DMS53 treated with DMSO at 0.1 percent for 48 hours (cell line): ENCODE data around the gene RIOK3.
"Not testable (repeated sequence)": the region's sequence is repeated elsewhere in the genome, so short reads cannot be mapped to it uniquely, and the experiment has no call there.

Experiments
- DNase-seq: peaks from one replicate; lab custom pipeline; 2025; ENCODE audit not compliant: unreplicated experiment; lab: John Stamatoyannopoulos, UW

The RIOK3 gene, protein sequence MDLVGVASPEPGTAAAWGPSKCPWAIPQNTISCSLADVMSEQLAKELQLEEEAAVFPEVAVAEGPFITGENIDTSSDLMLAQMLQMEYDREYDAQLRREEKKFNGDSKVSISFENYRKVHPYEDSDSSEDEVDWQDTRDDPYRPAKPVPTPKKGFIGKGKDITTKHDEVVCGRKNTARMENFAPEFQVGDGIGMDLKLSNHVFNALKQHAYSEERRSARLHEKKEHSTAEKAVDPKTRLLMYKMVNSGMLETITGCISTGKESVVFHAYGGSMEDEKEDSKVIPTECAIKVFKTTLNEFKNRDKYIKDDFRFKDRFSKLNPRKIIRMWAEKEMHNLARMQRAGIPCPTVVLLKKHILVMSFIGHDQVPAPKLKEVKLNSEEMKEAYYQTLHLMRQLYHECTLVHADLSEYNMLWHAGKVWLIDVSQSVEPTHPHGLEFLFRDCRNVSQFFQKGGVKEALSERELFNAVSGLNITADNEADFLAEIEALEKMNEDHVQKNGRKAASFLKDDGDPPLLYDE

DNA sequence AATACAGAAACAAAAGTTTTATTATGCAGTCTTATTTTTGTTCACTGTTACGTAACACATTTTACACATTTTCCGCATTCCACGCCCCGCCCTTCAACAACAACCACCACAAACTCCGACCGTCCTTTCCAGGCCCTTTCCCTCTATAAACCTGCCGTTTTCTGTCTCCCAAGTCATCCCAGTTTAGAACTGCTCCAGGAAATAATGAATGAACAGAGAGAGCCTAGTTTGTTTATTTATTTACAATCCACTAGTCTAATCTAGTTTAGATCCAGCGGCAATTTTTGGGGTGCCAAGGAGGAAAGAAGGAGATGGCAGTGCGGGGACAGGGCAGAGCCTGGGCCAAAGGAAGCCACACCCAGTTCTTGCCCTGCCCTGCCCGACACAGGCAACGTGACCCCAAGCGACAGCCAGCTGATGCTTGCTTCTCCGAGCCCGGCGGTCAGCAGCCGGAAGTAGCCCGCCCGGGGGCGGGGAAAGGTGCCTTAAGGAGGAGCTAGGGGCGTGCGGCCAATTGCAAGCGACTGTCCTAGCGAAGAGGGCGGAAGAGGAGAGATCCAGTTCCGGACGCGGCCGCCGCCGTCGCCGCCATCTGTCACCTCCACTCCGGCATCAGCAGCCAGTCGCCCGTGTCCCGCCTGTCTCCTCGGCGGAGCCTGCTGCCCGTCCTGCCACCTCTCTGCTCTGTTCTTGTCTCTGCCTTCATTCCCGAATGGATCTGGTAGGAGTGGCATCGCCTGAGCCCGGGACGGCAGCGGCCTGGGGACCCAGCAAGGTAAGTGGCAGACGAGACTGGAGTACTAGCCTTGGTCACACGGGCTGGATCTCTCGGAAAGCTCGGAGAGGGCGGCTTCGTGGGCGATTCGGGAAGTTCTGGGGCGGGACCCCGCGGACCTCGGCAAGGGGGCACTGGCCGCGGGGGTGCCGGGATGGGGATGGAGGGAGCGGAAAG lies at the start of gene RIOK3:
Gene RIOK3 (plus strand): TSS at position 560 of the 952 bp plus-strand sequence. CDS start 153 bp downstream, at position 713.
- DNase-seq: peak; percentile 84

DNA sequence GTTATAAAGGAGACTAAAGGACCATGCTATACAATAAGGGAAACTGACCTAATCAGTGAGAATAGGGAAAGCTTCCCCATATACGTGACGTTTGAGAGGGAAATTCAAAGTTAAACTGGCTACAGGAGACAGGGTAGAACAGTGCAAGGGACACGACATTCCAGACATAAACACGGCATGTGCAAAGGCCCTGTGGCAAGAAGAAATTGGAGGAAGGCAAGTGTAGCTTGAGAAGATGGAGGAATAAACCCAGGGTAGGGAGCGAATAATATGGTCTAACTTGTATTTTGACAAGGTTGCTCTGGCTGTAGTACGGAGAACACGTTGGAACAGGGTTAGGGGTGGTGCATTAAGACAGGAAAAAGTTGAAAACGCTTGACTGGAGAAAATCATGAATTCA lies 49.8 kb upstream of the RIOK3 start:
- DNase-seq: no peak

DNA sequence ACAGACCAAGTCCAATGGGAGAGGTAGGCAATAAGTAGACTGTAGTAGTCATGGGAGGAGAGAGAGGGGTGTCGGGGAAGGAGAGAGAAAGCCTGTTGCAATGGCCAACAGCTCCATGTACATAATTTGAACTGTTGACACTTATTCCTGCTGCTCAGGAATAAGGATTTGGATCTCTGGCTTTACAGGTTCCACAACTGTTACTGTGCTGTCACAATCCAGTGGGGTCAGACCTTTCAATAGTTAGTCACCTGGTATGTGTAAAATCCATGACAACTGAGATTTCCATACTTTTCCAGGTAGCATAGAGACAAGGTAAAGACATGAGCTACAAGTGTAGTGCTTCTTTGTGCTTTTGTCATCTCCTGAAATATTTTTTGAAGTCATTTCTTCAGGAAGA lies 47.5 kb upstream of the RIOK3 start:
- no peak for DNase-seq

DNA sequence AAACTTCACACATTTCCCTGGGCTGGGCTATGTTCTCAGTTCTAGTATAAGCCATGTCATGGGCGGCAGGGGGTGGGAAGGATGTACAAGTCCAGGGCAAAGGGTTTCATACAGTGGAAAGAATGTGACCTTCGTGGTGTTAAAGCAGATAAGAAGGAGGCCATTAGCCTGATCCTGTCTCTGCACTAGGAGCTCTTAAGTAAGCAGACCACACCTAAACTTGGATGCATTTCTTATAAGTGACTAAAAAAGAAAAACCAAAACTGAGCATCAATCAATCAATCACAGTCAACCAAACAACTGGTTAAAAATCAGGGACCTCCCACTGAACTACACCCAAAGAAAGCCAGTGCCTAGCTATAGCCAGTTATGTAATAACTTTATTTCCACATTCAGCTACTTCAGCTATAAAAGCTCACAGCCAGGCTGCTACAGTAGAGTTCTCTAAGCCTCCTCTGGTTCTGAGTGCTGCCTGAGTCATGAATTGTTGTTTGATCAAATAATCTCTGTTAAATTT lies 46.8 kb upstream of the RIOK3 start:
- no peak for DNase-seq

DNA sequence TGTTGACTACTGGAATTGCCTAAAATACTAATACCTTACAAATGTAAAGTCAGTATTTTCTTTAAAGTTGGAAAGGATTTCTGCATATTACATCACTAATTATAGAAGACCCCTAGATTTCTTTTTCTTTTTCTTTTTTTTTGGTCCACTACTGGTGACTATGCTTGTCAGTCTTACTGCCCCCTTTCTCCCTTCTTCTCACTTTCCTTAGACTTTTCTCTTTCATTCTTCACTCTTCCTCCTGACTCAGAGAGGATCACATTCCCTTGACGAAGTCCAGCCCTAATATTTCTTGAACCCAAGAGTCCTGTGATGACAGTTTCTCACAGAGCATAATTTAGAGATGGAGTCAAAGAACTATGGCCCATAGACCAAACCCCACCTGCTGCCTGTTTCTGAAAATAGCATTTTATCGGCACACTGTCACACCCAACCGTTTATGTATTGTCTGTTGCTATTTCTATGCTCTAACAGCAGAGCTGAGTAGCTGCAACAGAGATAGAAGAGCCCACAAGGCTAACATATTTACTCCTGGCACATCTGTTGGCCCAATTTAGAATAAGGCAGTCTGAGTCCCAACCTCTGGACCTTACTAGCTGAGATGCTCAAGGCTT lies 40.6 kb upstream of the RIOK3 start:
- no peak for DNase-seq

DNA sequence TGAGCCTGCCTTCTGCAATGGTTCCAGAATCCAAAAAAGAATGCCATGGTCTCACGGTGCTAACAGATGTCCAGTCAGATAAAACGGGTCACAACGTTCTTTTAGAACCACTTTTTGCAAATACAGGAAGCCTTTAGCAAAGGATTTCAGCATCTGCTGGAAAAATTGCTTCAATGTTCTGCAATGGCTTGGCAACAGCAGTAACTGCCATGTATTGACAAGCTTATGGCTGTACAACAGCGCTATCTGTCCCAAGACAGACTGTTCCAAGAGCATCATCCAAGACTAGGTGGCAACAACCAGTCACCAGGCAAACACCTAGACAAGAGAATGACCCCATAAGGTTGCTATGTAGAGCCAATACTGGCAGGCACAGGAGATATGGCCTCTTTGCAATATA lies 37.6 kb upstream of the RIOK3 start:
- DNase-seq: no peak

DNA sequence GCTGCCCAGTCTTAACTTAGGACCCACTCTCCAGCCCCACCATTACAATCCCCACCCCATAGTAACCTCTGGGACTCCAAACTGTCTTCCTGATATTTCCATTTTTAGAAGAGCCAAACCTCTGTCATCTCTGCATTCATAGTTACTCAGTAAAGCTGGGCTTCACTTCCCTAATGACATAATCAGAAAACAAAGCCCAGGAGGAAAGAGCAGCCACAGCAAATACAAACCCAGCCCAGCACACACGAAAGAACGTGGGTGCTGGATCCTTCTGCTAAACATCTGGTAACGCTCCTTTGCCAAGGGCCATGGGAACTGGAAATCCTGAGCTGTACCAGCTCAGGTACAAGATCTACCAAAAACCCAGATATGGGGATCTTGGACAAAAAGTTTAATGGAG lies 36.8 kb upstream of the RIOK3 start:
- DNase-seq: no peak

DNA sequence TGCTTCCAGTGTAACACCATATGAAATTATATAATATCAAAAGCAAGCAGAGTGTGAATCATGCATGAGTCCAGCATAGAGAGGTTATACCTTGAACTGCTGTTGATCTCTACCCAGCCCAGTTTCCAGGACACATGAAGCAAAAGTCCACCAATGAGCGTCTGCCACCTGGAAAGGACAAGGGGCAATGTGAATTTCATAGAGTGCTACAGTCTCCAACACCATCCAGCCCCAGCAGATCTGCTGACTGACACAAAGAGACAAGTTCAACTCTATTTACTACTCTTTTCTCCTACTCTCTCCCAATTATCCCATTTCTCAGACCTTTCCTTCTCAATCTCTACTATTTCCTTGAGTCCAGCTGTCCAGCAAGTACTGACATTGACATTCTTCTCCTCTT lies 31.8 kb upstream of the RIOK3 start:
- no peak for DNase-seq

DNA sequence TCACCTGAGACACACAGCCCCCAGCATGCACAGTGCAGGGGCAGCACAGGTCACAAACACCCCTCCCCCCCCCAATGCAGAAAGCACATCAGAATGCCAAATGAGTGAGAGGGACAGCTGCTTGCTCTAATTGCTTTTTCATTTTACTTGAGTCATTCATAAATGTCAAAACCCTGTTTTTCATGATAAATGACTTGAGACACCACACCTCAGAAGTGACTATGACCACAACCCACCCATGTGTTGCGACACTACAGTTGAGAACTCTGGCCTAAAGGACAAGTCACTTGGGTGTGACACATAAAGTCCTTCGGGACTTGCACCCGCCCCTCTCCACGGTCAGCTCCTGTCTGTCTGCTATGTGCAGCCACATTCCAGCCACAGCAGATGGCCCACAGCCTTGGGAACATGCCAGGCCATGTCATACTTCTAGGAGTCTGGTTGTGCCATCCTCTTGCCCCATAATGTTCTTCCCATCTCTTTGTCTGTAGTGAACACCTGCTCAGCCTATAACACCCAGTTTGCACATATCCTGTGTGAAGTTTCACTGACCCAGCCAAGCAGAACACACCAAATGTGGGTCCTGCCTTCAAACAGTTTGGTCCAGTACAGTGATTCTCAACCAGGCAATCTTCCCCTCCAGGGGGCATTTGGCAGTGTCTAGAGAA lies 30.2 kb upstream of the RIOK3 start:
- DNase-seq: no peak

DNA sequence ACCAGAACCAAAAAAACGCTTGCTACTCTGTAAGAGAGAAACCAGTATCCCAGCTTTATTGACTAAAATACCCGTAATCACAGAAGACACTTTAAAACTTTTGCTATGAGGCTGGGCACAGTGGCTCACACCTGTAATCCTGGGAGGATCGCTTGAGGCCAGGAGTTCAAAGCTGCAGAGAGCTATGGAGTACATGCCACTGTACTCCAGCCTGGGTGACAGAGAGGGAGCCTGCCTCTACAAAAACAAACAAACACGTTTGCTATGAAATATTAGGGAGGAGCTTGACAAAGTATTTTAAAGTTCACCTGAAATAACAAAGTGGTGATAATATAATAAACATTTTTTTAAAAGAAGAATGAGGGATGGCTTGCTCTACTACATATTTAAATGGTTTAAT lies 28.5 kb upstream of the RIOK3 start:
- no peak for DNase-seq

DNA sequence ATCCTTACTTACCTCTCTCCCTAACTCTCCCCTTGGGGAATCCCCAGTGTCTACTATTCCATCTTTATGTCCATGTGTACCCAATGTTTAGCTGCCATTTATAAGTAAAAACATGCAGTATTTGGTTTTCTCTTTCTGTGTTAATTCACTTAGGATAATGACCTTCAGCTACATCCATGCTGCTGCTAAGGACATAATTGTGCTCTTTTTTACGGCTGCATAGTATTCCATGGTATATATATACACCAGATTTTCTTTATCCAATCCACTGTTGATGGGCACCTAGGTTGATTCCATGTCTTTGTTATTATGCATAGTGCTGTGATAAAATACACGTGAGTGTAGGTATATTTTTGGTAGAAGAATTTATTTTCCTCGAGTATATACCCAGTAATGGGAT lies 24.3 kb upstream of the RIOK3 start:
- DNase-seq: no peak

DNA sequence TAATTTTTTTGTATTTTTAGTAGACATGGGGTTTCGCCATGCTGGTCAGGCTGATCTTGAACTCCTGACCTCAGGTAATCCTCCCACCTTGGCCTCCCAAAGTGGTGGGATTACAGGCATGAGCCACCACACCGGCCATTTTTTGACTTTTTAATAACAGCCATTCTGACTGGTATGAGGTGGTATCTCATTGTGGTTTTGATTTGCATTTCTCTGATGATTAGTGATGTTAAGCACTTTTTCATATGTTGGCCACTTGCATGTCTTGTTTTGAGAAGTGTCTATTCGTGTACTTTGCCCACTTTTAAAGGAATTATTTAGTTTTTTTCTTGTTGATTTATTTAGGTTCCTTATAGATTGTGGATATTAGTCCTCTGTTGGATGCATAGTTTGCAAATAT lies 23.5 kb upstream of the RIOK3 start:
- not testable (repeated sequence) for DNase-seq

DNA sequence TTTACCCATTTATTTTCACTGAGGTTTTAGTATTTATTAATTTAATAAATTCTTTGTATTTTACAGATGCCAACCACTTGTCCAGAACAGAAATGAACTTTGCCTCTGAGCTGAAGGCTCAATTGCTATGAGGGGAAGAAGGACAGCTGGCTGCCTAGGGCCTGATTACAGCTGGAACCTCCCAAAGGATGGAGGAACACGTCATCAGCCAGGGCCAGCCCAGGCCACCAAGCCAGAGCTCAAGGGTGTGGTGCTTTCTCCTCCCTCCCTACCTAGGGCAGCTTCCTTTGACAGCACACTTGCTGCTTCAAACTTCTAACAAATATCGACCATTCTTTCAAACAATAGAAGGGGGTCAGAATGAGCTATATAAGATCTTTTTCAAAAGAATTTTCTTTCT lies 19.7 kb upstream of the RIOK3 start:
- no peak for DNase-seq

DNA sequence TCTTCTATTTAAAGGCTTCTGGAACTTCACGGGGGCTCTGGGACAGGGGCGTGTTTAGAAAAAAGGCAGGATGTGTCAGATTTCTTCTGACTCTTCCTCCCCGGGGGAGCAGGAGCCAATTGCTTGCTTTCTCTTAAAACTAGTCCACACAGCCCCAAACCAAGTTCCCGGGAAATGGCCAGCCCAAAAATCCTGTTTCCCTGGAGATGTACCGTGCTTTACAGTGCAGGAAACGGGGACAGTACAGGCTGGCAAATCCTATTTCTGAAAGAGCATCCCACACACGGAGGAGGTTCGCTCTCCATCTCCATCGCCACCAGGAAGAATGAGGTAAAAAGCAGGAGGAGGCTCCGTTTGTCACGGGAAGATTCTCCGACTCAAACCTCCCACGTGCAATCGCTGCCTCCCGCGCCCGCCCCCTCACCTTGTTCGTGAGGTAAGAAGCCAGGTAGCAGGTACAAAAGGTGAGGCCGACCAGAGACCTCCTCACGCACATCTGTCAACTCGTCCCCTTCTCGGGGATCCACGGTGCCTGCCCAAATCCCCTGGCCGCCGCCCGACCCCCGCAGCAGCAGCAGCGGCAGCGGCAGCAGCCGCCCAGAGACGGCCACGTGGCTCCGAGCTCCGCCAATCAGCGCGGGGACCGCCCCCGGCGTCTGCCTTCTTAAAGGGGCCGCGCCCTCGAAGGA lies 15.6 kb upstream of the RIOK3 start:
- DNase-seq: peak; percentile 28

DNA sequence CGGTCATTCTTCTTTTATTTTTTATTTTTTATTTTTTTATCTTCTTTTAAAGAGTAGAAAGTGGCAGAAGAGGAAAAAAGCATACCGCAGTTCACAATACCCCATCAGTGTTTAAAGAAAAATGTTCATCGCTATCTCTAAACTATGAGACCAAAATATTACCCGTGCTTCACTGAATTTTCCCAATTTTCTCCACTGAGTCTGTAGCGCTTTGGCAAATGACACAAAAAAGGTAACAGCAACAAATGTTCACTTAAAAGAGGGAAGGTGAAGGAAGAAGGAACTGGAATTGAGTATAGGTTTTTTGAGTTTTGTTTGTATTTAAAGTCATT lies 15.1 kb upstream of the RIOK3 start:
- no peak for DNase-seq

DNA sequence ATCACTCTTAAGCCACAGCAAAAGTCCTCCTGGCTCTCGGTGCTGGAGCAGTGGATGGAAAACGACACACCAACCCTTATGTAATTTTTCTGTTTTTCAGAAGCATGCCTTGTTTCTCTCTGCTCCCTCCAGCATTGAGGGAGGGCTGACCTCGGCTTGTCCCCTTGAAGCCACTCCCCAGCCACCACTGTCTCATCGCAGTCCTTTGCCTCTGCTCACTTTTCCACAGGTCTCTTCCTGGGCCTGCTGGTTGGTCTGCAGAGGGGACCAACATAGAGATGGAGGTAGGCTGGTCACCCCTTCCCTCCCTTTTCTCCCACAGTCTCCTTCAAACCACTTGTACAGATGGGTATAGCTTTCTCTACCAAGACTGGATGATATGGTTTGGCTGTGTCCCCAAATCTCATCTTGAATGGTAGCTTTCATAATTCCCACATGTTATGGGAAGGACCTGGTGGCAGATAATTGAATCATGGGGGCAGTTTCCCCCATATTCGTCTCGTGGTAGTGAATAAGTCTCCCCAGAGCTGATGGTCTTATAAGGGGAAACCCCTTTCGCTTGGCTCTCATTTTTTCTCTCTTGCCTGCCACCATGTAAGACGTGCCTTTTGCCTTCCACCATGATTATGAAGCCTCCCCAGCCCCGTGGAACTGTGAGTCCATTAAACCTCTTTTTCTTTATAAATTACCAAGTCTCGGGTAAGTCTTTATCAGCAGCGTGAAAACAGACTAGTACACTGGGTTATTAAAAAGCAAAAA lies 14.3 kb upstream of the RIOK3 start:
- no peak for DNase-seq

DNA sequence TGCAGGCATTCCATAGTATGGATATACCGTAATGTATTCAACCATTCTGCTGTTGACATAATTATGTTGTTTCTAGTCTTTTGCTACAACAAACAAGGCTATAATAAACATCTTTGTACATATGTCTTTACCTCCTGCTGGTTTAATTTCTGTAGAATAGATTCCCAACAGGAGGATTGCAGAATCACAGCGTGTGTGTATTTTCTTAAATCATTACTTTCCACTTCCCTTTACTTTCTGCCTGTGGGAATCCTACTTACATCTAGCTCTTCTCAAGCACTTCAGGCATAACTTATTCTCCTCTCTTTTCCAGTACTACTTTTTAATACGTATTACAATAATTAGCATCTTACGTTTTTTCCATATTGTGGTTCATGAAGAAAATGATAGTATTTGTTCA lies 13.0 kb upstream of the RIOK3 start:
- DNase-seq: no peak

DNA sequence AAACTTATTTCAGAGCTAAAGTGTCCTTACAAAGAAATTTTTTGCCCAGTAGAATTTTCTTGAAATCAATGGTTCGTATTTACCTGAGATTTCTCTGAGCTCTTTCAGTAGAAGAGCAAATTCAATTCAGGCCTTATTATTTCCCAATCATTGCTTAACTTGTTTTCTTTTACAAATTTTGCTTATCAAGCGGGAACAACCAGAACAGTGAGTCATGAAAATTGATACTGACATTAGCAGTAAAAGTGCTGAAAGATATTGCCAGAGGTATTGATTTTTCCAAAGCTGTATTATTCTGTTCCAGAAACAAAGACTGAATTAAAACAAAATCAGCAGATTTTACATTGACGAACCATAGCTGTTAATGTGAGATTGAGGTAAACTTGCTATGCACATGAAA lies 10.1 kb upstream of the RIOK3 start:
- no peak for DNase-seq

DNA sequence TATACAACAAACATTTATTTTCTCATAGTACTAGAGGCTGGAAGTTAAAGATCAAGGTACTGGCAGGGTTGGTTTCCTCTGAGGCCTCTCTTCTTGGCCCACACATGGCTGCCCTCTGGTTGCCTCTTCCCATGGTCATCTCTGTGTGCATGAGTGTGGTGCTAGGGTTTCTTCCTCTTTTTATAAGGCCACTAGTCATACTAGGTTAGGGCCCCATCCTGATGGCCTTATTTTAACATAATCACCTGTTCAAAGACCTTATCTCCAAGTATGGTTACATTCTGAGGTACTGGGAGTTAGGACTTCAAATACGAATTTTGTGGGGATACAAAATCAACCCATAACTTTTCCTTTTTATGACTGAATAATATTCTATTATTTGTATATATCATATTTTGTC lies 4.8 kb upstream of the RIOK3 start:
- no peak for DNase-seq

DNA sequence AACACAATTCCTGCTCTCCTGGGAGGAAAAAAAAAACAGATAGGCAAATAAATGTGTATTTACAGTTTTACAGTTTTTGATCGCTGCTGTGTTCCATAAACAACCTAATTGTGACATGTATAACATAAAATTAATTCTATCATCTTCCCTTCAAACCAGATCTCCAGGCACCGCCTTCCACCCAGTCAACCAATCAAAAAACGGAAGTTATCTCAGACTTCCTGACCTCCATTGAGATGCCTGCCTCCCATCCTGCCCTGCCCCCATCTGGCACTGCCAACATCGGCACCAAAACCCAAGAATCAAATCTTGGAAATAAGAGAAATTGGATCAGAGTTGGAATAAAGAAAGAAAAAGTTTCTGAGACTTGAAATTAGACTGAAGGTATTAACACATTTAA lies 3.1 kb upstream of the RIOK3 start:
- no peak for DNase-seq
